Measurements from ENCODE around the gene ARHGAP6.

- TF ChIP-seq CTCF (IDR thresholded peaks at IDR 0.05) (no peak), POLR2A (IDR thresholded peaks at IDR 0.05) (no peak)
Measured at GRCh38 chrX:11566789-11567188, 98.9 kb downstream of the ARHGAP6 start.

All from thyroid gland (tissue), 4 donors.